IMR-90 (cell line): ENCODE results near the gene MAN2A2. TPM values are rescaled to one million over a fixed set of nuclear protein-coding genes. Genes with fewer than 3 reads are reported as not detected.
A peak's percentile ranks its signal among the peaks of the same experiment; 100 is the strongest.

Experiments used
- ATAC-seq: fragments of 200-7000 bp; cut with Tn5 transposase; 2 replicates; pipeline ENCODE4 v1.9.1; 2020; ENCODE audit warnings: low read depth, mild to moderate bottlenecking, moderate library complexity
- BruUV-seq: library from RNA; stranded (reverse); fragments of 400-500 nt; replicated peaks from 2 replicates; lab custom pipeline; 2021; lab: Mats Ljungman, UMichigan
- CTCF ChIA-PET: fragments of 300-600 bp; formaldehyde crosslinking; extraction: SDS; loops from one replicate; lab custom pipeline; 2021; ENCODE audit warnings: antibody characterized with exemption; lab: Yijun Ruan, JAX
- POLR2A ChIA-PET: fragments of 300-600 bp; sonication (Branson Sonifier 250); formaldehyde crosslinking; loops from one replicate; lab custom pipeline; 2022; ENCODE audit warnings: antibody characterized with exemption; ENCODE audit not compliant: unreplicated experiment; lab: Charles Lee
- DNase-seq: peaks from one replicate; pipeline ENCODE4 v3.0.0; 2013
- H2AFZ ChIP-seq: replicated peaks from 2 replicates; pipeline ENCODE3; 2013; ENCODE audit warnings: low read length, mild to moderate bottlenecking; ENCODE audit not compliant: poor library complexity
- H2AK5ac ChIP-seq: 2 replicates; pipeline ENCODE4 v1.6.1; 2013; ENCODE audit warnings: low read depth, low read length, inconsistent platforms
- H2AK9ac ChIP-seq: replicated peaks from 2 replicates; pipeline ENCODE3; 2013; ENCODE audit warnings: mild to moderate bottlenecking, low read depth, low read length, moderate library complexity; ENCODE audit not compliant: poor library complexity
- H2BK120ac ChIP-seq: 2 replicates; pipeline ENCODE4 v1.6.1; 2013; ENCODE audit warnings: low read depth, low read length, inconsistent platforms
- H2BK15ac ChIP-seq: 3 replicates; pipeline ENCODE4 v1.6.1; 2013; ENCODE audit warnings: low read depth, low read length, inconsistent platforms
- H2BK20ac ChIP-seq: 2 replicates; pipeline ENCODE4 v1.6.1; 2013; ENCODE audit warnings: low read depth, mild to moderate bottlenecking, inconsistent platforms, low read length, moderate library complexity
- H2BK5ac ChIP-seq: 2 replicates; pipeline ENCODE4 v1.6.1; 2013; ENCODE audit warnings: mild to moderate bottlenecking, low read depth, low read length, inconsistent platforms; ENCODE audit not compliant: poor library complexity, severe bottlenecking
- H3K14ac ChIP-seq: replicated peaks from 2 replicates; pipeline ENCODE4 v1.6.1; 2013; ENCODE audit warnings: low read depth, low read length, inconsistent platforms
- H3K18ac ChIP-seq: 2 replicates; pipeline ENCODE4 v1.6.1; 2013; ENCODE audit warnings: low read depth, low read length, control low read depth
- H3K23ac ChIP-seq: 2 replicates; pipeline ENCODE4 v1.6.1; 2013; ENCODE audit warnings: low read depth, low read length, inconsistent platforms
- H3K27ac ChIP-seq: 2 replicates; pipeline ENCODE4 v1.5.1; 2013; ENCODE audit warnings: mild to moderate bottlenecking, control low read depth, low read length; ENCODE audit not compliant: insufficient read depth
- H3K27me3 ChIP-seq: 2 replicates; pipeline ENCODE4 v1.6.1; 2013; ENCODE audit warnings: low read length; ENCODE audit not compliant: control insufficient read depth, insufficient read depth
- H3K36me3 ChIP-seq: 2 replicates; pipeline ENCODE4 v1.6.1; 2013; ENCODE audit warnings: low read length, mixed read lengths; ENCODE audit not compliant: control insufficient read depth, insufficient read depth
- H3K4ac ChIP-seq: 2 replicates; pipeline ENCODE4 v1.6.1; 2013; ENCODE audit warnings: low read depth, low read length, inconsistent platforms
- H3K4me1 ChIP-seq: 2 replicates; pipeline ENCODE4 v1.6.1; 2013; ENCODE audit warnings: low read length, mixed read lengths; ENCODE audit not compliant: control insufficient read depth, insufficient read depth
- H3K4me2 ChIP-seq: 2 replicates; pipeline ENCODE4 v1.6.1; 2013; ENCODE audit warnings: low read depth, mild to moderate bottlenecking, control low read depth, low read length, moderate library complexity
- H3K4me3 ChIP-seq: 2 replicates; pipeline ENCODE4 v1.5.1; 2013; ENCODE audit warnings: low read depth, mild to moderate bottlenecking, control low read depth, low read length, moderate library complexity; ENCODE audit not compliant: insufficient read depth
- H3K56ac ChIP-seq: 2 replicates; pipeline ENCODE4 v1.6.1; 2013; ENCODE audit warnings: low read length, inconsistent platforms; ENCODE audit not compliant: insufficient read depth; ENCODE audit errors: extremely low read depth
- H3K79me1 ChIP-seq, 2 experiments: 2 replicates each; pipeline ENCODE4 v1.6.1; 2013; ENCODE audit warnings: low read length in 2 of 2, inconsistent platforms in 1 of 2, low read depth in 1 of 2
- H3K9ac ChIP-seq: 2 replicates; pipeline ENCODE4 v1.6.1; 2013; ENCODE audit warnings: low read depth, low read length, control low read depth
- H3K9me1 ChIP-seq: 2 replicates; pipeline ENCODE4 v1.6.1; 2013; ENCODE audit warnings: low read length, inconsistent platforms; ENCODE audit not compliant: insufficient read depth
- H3K9me3 ChIP-seq: 2 replicates; pipeline ENCODE4 v1.6.1; 2013; ENCODE audit warnings: low read length; ENCODE audit not compliant: control insufficient read depth, insufficient read depth
- H4K20me1 ChIP-seq: 2 replicates; pipeline ENCODE4 v1.6.1; 2013; ENCODE audit warnings: low read length, inconsistent platforms; ENCODE audit not compliant: insufficient read depth
- H4K5ac ChIP-seq: 2 replicates; pipeline ENCODE4 v1.6.1; 2013; ENCODE audit warnings: mild to moderate bottlenecking, low read depth, low read length, control low read depth
- H4K8ac ChIP-seq, 2 experiments: 2 replicates each; pipeline ENCODE4 v1.6.1; 2013; ENCODE audit warnings: low read depth in 2 of 2, low read length in 2 of 2, control low read depth in 1 of 2, inconsistent platforms in 1 of 2
- H4K91ac ChIP-seq: 2 replicates; pipeline ENCODE4 v1.6.1; 2013; ENCODE audit warnings: low read depth, low read length, inconsistent platforms; ENCODE audit not compliant: insufficient read depth
- CEBPB ChIP-seq: IDR thresholded peaks from 2 replicates; pipeline ENCODE4 v1.6.1; 2012; ENCODE audit warnings: low read depth, low read length, improper control_type of control experiment
- CHD1 ChIP-seq: IDR thresholded peaks from 2 replicates; pipeline ENCODE4 v1.6.1; 2012; ENCODE audit warnings: low read depth, low read length, improper control_type of control experiment
- RAD21 ChIP-seq: IDR thresholded peaks from 2 replicates; pipeline ENCODE4 v1.6.1; 2012; ENCODE audit warnings: low read length, improper control_type of control experiment
- RCOR1 ChIP-seq: IDR thresholded peaks from 2 replicates; pipeline ENCODE4 v1.6.1; 2012; ENCODE audit warnings: mild to moderate bottlenecking, low read length, improper control_type of control experiment; ENCODE audit not compliant: insufficient replicate concordance
- RFX5 ChIP-seq: IDR thresholded peaks from 2 replicates; pipeline ENCODE4 v1.8.0; 2012; ENCODE audit warnings: low read depth, mild to moderate bottlenecking, low read length, moderate library complexity
- SMC3 ChIP-seq: fragments of 150-350 bp; IDR thresholded peaks from 2 replicates; pipeline ENCODE4 v1.6.1; 2016; ENCODE audit warnings: low read depth, mild to moderate bottlenecking, antibody characterized with exemption, low read length, moderate library complexity
- USF2 ChIP-seq: fragments of 150-350 bp; IDR thresholded peaks from 2 replicates; pipeline ENCODE4 v1.6.1; 2017; ENCODE audit warnings: mild to moderate bottlenecking, antibody characterized with exemption, low read length, low read depth
- WGBS, 2 experiments: methylation state at CpG; one replicate each; pipeline versions ENCODE4 v1.1.5 to v1.1.7; 2013; ENCODE audit warnings: missing lambda C conversion rate in 2 of 2; ENCODE audit not compliant: insufficient read length in 1 of 2; ENCODE audit errors: extremely low coverage in 2 of 2; 5-methylcytosine and 5-hydroxymethylcytosine counted together
- dilution Hi-C: fragments of 300-500 bp; cut with HindIII; formaldehyde crosslinking; loops from one replicate; pipeline ENCODE4 v1.14.3; 2018; ENCODE audit warnings: low sequenced_read_pairs; ENCODE audit not compliant: unreplicated experiment
- in situ Hi-C: fragments of 300-500 bp; cut with MboI; formaldehyde crosslinking; loops from 3 replicates; pipeline ENCODE4 v1.14.3; 2019; ENCODE audit warnings: low sequenced_read_pairs, inconsistent platforms, mixed read lengths
- intact Hi-C: fragments of 100-400 bp; cut with micrococcal nuclease; formaldehyde crosslinking; loops from 2 replicates; pipeline ENCODE4 v1.10.0; 2022
- polyA plus RNA-seq, 3 experiments: library from polyadenylated mRNA; depleted of rRNA; stranded (reverse); fragments of >200 nt; gene quantifications; 2 replicates each; pipeline ENCODE4 v1.2.3, GENCODE V29; 2012; ENCODE audit warnings: low replicate concordance in 1 of 3
- total RNA-seq: library from RNA; depleted of rRNA; stranded (reverse); fragments of >200 nt; gene quantifications from 2 replicates; pipeline ENCODE4 v1.2.3, GENCODE V29; 2012

MAN2A2 gene
- total and polyA plus RNA-seq, 2 of the 4 experiments (the other 2 are of a cell fraction): 3.4 to 52.5 TPM

GRCh38 chr15:90960298-90961091 lies 57.4 kb downstream of the MAN2A2 start:
- Histone ChIP-seq H4K5ac (no peak overlapping the region), H3K4me3 (no peak overlapping the region), H3K18ac (no peak overlapping the region), H3K9ac (no peak overlapping the region), H3K4me2 (no peak overlapping the region), H3K79me1 (peaks cover 6 to 35% of the 10 kb centered on the region in 2 experiments), H4K91ac (no peak overlapping the region), H2BK20ac (no peak overlapping the region), H2BK15ac (no peak overlapping the region), H4K8ac (no peak overlapping the region), H3K9me3 (no peaks in the 10 kb centered on the region), H3K4me1 (peaks cover 6% of the 10 kb centered on the region), H2AK9ac (peak overlapping the region; percentile 63), H2AFZ (no peak overlapping the region), H2AK5ac (no peak overlapping the region), H3K14ac (no peak overlapping the region), H2BK5ac (no peak overlapping the region), H3K27me3 (no peaks in the 10 kb centered on the region), H3K36me3 (peaks cover 20% of the 10 kb centered on the region), H3K27ac (no peak overlapping the region), H3K9me1 (no peaks in the 10 kb centered on the region), H4K20me1 (no peaks in the 10 kb centered on the region; the same call in 1 of the 2 replicates), H3K56ac (no peak overlapping the region), H2BK120ac (no peak overlapping the region), H3K23ac (no peak overlapping the region), H3K4ac (no peak overlapping the region)
- 90% methylated on average over 19 of the region's 20 CpGs; no CpG with 5 or more reads in 1 of the 2 experiments for WGBS, 2 experiments
- dilution Hi-C loops (no loop called here), intact Hi-C loops (no loop called here), in situ Hi-C loops (no loop called here)
- BruUV-seq: no TSS peak
- TF ChIP-seq RFX5 (no peak), USF2 (no peak), RAD21 (no peak), RCOR1 (no peak), CEBPB (no peak), SMC3 (no peak), CHD1 (no peak)
- POLR2A ChIA-PET: no interaction called here
- no peak for ATAC-seq
- DNase-seq: no peak
- CTCF ChIA-PET: no interaction called here
